Kidney epithelial cell (primary cell): ENCODE measurements around the gene AAK1. TPM values are rescaled to one million over a fixed set of nuclear protein-coding genes. Genes with fewer than 3 reads are reported as not detected.

Experiments
- DNase-seq: peaks from one replicate; pipeline ENCODE4 v3.0.0-alpha.2; 2010; ENCODE audit warnings: low read depth
- H3K27me3 ChIP-seq: 2 replicates; pipeline ENCODE4 v1.6.0; 2011; ENCODE audit warnings: low read length; ENCODE audit not compliant: control insufficient read depth, insufficient read depth
- H3K36me3 ChIP-seq: 2 replicates; pipeline ENCODE4 v1.5.1; 2011; ENCODE audit warnings: low read length; ENCODE audit not compliant: control insufficient read depth, insufficient read depth
- H3K4me3 ChIP-seq: 2 replicates; pipeline ENCODE4 v1.5.1; 2011; ENCODE audit warnings: low read depth, mild to moderate bottlenecking, control low read depth, low read length
- CTCF ChIP-seq: IDR thresholded peaks from 2 replicates; pipeline ENCODE4 v1.5.1; 2011; ENCODE audit warnings: mild to moderate bottlenecking, moderate library complexity, low read length, control low read depth, inconsistent platforms; ENCODE audit not compliant: insufficient read depth, poor library complexity, severe bottlenecking
- total RNA-seq: library from RNA; depleted of rRNA; stranded (reverse); fragments of >200 nt; gene quantifications from 2 replicates; pipeline ENCODE4 v1.2.3, GENCODE V29; 2015

Gene AAK1
- total RNA-seq, 1 donor from 2014 or later: 32.5 TPM

DNA sequence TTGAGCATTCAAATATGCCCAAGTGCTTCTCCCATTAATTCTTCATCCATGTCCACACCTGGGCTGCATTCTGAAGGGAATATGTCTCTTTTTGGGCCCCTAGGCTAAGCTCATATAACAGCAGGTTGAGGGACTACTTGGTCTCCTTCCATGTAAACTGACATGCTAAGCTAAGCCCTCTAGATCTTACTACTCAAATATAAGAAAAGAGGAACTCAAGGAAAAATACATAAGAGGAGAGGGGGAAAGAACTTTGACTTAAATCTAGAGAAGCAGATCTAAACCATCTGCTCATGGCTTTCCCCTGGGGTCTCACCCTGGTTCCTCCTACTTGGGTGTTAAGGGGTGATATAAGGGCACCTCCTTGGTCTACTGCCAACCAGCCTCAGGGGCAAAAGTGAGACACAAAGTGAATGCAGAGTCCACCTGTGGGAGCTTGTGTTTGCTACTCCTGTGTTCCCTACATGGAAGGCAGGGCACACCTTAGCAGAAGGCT lies 186.5 kb downstream of the AAK1 start:
- TF ChIP-seq CTCF: no peak
- no peaks in the 10 kb centered on the region for H3K27me3 ChIP-seq
- H3K4me3 ChIP-seq: no peak overlapping the region
- no peak for DNase-seq
- no peaks in the 10 kb centered on the region for H3K36me3 ChIP-seq

DNA sequence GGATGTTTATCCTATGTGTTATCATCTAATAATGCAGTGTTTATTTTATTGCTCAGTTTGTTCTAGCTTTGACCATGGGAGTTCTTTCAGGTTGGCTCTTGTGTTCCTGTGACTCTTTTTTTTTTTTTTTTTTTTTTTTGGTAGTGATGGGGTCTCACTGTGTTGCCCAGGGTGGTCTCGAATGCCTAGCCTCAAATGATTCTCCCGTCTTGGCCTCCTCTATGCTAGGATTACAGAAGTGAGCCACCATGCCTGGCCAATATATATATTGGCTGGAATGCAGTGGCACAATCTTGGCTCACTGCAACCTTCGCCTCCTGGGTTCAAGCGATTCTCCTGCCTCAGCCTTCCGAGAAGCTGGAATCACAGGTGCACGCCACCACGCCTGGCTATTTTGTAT lies 187.4 kb downstream of the AAK1 start:
- H3K36me3 ChIP-seq: no peaks in the 10 kb centered on the region
- no peak overlapping the region for H3K4me3 ChIP-seq
- no peak for DNase-seq
- H3K27me3 ChIP-seq: no peaks in the 10 kb centered on the region
- no peak for TF ChIP-seq CTCF

GRCh38 chr2:69454976-69455375 lies 188.6 kb downstream of the AAK1 start:
- H3K27me3 ChIP-seq: no peaks in the 10 kb centered on the region
- no peak for TF ChIP-seq CTCF
- H3K36me3 ChIP-seq: no peaks in the 10 kb centered on the region
- no peak overlapping the region for H3K4me3 ChIP-seq
- no peak for DNase-seq

DNA sequence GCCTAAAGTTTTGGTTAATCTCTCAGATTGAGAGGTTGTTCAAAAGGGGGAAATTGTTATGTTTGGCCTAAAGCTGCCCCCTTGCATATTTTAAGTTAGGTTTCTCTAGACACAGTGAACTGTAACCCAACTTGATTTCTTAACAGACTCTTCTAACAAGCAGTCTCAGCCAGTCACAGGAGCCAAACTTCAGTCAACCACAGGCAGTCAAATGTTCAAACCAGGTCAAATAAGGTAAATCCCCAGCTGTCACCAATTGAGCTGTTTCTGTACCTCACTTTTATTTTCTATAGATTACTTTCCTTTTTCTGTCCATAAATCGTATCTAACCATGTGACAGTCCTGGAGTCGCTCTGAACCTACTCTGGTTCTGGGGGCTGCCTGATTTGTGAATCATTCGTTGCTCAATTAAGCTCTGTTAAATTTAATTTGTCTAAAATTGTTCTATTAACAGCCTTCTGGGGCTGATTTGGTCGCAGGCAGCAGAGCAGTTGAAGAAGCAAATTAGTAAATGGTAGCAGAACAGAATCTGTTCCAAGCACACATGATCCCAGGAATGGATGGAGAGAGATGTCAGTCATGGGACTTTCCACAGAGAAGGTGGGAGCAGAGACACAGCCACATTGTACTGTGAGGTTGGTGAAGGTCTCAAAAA lies 189.9 kb downstream of the AAK1 start:
- Histone ChIP-seq H3K36me3 (no peaks in the 10 kb centered on the region), H3K27me3 (no peaks in the 10 kb centered on the region), H3K4me3 (no peak overlapping the region)
- TF ChIP-seq CTCF: no peak
- no peak for DNase-seq

GRCh38 chr2:69452687-69453086 lies 190.9 kb downstream of the AAK1 start:
- no peak for DNase-seq
- Histone ChIP-seq H3K36me3 (no peaks in the 10 kb centered on the region), H3K4me3 (no peak overlapping the region), H3K27me3 (no peaks in the 10 kb centered on the region)
- no peak for TF ChIP-seq CTCF
